HG02970 (cell line): ENCODE results near the gene BCAM.
A peak's percentile ranks its signal among the peaks of the same experiment; 100 is the strongest.
"Not testable (repeated sequence)": the region's sequence is repeated elsewhere in the genome, so short reads cannot be mapped to it uniquely, and the experiment has no call there.

ENCODE experiments used
- ATAC-seq: cut with Tn5 transposase; IDR thresholded peaks from one replicate; pipeline ENCODE4 v1.9.1; 2021; ENCODE audit warnings: mild to moderate bottlenecking, moderate library complexity, moderate number of reproducible peaks; ENCODE audit not compliant: unreplicated experiment, low FRiP score

BCAM gene

DNA sequence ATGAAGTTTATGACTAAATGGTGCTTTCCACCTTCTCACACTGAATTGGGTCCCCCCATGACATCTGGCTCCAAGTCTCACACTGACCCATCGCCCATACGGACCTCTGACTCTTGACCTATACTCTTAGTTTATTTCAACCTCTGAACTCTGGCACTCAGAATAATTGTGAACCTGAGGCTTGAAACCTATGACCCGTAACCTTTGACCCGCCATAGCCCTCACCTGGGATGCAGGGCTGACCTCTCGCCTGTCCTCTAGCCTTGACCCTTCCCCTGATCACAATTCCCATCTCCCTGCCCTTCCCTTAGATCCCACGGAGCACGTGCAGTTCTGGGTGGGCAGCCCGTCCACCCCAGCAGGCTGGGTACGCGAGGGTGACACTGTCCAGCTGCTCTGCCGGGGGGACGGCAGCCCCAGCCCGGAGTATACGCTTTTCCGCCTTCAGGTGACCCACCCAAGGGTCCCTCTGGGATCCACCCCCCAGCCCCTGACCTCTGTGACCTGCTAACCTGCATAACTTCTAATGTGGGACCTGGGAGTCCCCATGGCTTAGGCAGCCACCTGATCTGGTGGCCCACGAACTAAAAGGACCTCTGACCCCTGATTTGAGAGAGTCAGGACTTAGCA lies 5.1 kb downstream of the BCAM start:
- ATAC-seq: no peak

DNA sequence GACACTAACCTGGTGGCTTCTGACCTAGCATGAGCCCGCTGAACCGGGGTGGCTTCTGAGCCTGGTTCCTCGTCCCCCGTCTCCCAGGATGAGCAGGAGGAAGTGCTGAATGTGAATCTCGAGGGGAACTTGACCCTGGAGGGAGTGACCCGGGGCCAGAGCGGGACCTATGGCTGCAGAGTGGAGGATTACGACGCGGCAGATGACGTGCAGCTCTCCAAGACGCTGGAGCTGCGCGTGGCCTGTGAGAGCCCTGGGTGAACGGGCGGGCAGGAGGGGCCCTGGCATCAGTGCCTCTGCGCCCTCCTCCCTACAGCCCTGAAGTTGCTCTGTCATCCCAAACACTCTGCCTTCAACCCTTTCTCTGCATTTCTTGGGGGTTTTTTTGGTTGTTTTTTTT lies 5.6 kb downstream of the BCAM start:
- no peak for ATAC-seq

DNA sequence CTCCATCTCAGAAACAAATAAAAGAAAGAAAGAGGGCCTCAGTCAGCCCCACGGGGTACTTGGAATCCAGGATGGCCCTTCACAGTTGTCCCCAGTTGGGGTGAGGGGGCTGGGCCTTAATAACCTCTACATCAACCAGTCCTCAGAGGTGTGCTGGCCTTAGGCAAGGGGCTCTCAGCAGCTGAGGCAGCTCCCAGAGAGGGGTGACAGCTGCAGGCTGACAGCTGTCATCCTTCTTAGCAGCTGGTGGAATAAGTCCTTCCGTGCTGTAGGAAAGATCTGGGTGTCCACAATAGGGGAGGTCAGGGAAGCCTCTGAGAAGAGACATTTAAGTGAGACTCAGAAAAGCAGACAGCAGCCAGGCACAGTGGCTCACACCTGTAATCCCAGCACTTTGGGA lies 7.4 kb downstream of the BCAM start:
- no peak for ATAC-seq

DNA sequence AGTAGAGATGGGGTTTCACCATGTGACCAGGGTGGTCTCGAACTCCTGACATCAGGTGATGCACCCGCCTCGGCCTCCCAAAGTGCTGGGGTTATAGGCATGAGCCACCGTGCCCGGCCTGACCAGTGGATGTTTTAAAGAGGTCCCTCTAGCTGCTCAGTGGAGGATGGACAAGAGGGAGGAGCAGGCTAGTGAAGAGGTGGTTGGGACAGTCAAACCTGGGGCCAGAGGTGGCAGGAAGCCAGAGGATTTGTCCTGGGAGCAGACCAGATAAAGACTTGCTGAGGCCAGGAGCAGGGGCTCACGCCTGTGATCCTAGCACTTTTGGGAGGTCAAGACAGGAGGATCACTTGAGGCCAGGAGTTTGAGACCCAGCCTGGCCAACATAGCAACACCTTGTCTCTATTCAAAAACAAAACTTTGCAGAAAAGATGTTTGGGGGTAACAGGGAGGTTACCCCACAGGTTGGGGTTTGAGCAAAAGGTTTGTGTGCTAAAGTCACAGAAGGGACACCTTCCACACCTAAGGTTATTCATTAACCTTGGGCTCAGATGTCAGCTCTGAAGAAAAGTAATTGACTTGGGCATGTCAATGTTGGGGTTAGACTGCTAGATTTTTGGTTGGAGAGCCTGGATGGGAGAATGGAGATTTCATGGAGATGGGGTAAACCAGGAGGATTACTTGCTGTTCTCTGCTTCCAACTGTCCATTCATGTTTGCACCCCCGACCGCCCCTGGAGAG lies 9.0 kb downstream of the BCAM start:
- ATAC-seq: no peak

DNA sequence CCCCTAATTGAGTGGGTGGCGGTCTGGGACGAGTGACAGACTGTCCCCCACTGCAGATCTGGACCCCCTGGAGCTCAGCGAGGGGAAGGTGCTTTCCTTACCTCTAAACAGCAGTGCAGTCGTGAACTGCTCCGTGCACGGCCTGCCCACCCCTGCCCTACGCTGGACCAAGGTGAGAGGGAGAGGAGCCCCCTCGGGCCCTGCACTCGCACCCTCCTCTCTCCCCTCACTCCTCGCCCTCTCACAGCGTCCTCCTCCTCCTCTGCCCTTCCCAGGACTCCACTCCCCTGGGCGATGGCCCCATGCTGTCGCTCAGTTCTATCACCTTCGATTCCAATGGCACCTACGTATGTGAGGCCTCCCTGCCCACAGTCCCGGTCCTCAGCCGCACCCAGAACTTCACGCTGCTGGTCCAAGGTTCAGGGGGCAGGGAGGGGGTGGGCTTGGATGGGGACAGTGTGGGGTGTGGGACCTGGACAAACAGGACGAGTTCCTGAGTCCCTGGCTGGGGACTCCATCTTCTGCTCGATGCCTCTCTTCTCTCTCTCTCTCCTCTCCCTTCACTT lies 9.6 kb downstream of the BCAM start:
- no peak for ATAC-seq

DNA sequence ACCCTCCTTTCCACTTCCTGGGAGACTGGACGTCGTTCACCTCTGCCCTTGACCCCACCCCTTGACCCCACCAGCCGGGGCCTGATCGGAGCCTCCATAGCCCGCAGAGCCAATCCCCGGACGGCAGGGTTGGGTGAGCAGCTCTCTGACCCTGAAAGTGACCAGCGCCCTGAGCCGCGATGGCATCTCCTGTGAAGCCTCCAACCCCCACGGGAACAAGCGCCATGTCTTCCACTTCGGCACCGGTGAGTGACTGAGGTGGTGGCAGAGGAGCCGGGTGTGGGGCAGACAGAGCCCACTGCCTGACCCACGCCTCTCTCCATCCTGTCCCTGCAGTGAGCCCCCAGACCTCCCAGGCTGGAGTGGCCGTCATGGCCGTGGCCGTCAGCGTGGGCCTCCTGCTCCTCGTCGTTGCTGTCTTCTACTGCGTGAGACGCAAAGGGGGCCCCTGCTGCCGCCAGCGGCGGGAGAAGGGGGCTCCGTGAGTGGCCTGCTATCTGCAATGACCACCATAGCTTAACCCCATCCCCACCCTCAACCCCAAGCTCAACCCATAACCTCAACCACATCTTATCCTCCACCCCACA lies 10.4 kb downstream of the BCAM start:
- no peak for ATAC-seq

DNA sequence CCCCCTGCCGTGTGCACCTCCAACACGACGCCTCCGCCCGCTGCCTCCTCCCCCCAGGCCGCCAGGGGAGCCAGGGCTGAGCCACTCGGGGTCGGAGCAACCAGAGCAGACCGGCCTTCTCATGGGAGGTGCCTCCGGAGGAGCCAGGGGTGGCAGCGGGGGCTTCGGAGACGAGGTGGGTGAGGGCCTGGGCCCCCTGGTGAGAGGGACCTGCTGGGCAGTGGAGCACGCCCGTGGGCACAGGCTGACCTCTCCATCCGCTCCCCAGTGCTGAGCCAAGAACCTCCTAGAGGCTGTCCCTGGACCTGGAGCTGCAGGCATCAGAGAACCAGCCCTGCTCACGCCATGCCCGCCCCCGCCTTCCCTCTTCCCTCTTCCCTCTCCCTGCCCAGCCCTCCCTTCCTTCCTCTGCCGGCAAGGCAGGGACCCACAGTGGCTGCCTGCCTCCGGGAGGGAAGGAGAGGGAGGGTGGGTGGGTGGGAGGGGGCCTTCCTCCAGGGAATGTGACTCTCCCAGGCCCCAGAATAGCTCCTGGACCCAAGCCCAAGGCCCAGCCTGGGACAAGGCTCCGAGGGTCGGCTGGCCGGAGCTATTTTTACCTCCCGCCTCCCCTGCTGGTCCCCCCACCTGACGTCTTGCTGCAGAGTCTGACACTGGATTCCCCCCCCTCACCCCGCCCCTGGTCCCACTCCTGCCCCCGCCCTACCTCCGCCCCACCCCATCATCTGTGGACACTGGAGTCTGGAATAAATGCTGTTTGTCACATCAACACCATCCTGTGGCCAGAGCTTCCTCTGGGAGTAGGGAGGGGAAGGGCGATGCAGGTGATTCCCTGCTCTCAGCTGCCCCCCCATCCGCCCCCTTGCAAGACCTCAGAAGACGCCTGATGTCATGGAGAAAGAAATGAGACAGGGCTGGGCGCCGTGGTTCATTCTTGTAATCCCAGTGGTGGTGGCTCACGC lies 12.0 kb downstream of the BCAM start:
- ATAC-seq: no peak

DNA sequence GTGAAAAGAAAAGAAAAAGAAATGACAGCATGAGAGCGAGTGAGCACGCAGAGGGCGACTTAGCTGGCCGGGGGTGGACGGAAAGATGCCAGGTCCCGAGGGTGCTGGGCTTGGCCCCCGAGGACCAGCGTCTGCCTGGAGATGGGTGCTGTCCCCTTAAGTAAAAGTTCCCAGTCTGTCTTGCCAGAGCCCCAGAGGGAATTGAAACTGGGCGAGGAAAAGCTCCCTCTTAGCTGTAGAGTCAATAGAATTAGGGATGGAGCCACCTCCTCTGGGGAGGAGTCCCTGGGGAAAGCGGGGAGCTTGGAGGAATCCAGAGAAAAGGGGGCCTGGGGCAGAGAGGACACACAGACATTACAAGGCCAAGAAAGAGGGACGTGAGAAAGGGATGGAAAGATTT lies 13.3 kb downstream of the BCAM start:
- ATAC-seq: no peak

DNA sequence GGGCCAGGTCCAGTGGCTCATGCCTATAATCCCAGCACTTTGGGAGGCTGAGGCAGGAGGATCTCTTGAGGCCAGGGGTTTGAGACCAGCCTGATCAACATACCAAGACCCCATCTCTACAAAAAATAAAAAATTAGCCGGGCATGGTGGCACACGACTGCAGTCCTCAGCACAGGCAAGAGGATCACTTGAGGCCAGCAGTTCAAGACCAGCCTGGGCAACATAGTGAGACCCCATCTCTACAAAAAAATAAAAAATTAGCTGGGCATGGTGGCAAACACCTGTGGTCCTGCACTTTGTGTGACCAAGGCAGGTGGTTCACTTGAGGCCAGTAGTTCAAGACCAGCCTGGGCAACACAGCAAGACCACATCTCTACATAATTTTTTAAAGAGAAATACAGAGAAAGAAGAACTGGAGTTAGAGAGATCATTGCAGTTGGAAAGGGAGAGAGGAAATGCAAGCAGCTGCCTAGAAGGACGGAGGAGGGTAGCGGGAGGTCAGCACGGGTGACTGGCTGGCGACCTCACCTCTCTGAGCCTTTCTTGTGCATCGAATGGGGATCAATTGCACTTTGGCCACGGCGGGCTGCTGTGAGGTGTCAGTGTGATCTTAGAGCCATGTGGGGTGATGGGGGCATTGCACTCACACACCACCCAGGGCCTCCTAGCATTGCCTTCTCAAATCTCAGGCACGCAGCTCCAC lies 13.9 kb downstream of the BCAM start:
- no peak for ATAC-seq

DNA sequence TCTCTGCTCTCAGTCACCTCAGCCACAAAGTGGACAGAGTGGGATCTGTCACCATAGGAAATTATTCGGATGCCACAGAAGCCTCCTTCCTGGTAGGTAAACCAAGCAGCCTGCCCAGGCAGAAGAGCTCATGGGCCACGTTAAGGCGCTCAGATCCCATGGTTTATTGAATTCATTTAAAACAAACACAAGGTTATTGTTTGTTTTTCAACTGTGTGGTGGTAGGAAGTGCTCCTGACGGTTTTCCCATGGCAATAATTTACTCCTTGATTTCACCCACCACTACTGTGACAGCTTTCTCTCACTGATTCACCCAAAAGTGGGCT lies 14.4 kb downstream of the BCAM start:
- ATAC-seq: no peak

DNA sequence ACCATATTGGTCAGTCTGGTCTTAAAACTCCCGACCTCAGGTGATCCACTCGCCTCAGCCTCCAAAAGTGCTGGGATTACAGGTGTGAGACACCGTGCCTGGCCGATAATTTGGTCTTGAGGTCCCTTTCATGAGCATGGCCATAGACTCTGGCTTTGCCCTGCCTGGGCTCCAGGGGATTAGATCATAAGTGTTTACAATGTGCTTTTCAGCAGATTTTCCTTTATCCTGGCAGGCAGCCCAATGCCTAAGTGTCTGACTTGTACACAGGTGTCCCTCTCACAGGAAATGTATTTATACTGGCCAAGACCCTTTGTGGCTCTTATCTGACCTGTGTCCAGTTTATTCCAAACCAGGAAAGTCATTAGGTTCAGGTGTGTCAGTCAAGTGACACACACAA lies 15.9 kb downstream of the BCAM start:
- no peak for ATAC-seq

DNA sequence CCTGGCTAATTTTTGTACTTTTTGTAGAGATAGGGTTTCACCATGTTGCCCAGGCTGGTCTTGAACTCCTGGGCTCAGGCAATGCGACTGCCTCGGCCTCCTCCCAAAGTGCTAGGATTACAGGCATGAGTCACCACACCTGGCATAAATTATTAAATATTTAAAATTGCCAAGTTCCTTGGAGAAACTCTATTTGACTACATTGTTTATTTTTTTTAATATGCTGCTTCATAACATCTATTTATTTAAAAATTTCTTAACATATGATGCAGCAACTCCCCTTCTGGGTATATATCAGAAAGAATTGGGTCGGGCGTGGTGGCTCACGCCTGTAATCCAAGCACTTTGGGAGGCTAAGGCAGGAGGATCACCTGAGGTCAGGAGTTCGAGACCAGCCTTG lies 24.0 kb downstream of the BCAM start:
- ATAC-seq: not testable (repeated sequence)

DNA sequence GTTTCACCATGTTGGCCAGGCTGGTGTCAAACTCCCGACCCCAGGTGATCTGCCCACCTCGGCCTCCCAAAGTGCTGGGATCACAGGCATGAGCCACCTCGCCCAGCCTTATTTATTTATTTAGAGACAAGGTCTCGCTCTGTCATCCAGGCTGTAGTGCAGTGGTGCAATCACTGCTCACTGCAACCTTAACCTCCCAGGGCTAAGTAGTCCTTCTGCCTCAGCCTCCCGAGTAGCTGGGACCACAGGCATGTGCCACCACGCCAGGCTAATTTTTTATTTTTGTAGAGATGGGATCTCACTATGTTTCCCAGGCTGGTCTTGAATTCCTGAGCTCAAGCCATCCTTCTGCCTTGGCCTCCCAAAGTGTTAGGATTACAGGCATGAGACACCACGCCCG lies 25.5 kb downstream of the BCAM start:
- ATAC-seq: not testable (repeated sequence)

DNA sequence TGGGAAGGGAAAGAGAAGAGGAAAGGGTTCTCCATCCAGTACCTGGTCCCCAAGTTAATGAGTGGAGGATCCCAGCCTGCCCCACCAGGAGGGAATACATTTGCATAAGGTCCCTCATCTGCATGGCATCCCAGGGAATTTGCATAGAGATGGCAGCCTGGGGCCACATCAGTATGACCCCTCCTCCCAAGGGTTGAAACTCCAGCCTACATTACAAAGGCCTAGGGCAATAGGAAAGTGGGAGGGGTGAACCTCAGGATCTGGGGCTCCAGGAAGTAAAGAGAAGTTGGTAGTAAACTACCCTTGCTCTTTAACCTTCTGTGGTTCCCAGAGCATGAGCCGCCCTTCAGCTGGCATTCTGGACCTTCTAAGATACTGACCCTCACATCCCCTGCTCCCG lies 30.4 kb downstream of the BCAM start:
- no peak for ATAC-seq

DNA sequence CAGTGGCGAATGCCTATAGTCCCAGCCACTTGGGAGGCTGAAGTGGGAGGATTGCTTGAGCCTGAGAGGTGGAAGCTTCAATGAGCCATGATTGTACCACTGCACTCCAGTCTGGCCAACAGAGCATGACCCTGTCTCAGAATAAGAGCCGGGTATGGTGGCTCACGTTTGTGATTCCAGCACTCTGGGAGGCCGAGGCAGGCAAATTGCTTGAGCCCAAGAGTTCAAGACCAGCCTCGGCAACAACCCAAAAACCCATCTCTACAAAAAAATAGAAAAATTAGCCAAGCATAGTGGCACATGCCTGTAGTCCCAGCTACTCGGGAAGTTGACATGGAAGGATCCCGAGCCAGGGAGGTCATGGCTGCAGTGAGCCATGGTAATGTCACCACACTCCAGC lies 31.9 kb downstream of the BCAM start:
- ATAC-seq: no peak

DNA sequence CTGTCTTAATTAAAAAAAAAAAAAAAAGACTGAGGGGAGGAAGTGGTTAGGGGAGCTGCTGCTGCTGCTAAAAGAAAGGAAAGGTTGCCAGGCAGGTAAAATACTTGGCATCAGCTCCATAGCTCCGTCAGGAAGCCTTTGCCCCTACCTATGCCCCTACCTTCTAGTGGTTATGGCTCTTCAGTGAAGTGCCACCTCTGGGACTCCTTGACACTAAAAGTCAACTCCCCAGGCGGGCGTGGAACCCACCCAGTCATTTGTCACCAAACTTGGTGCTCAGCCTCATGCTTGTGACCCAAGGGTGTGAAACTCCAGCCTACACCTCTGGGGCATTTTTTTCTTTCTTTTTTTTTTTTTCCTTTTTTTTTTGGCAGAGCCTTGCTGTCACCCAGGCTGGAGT lies 32.3 kb downstream of the BCAM start:
- no peak for ATAC-seq

DNA sequence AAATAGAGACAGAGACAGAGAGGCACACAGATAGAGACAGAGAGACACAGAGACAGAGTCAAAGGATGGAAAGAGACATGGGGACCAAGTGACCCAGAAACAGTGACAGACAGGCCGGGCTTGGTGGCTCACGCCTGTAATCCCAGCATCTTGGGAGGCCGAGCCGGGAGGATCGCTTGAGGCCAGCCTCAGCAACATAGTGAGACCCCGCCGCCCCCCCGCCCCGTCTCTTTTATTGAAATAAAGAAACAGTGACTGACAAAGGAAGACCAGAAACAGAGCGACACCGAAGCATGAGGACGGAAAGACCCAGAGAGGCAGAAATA lies 36.3 kb downstream of the BCAM start:
- no peak for ATAC-seq

DNA sequence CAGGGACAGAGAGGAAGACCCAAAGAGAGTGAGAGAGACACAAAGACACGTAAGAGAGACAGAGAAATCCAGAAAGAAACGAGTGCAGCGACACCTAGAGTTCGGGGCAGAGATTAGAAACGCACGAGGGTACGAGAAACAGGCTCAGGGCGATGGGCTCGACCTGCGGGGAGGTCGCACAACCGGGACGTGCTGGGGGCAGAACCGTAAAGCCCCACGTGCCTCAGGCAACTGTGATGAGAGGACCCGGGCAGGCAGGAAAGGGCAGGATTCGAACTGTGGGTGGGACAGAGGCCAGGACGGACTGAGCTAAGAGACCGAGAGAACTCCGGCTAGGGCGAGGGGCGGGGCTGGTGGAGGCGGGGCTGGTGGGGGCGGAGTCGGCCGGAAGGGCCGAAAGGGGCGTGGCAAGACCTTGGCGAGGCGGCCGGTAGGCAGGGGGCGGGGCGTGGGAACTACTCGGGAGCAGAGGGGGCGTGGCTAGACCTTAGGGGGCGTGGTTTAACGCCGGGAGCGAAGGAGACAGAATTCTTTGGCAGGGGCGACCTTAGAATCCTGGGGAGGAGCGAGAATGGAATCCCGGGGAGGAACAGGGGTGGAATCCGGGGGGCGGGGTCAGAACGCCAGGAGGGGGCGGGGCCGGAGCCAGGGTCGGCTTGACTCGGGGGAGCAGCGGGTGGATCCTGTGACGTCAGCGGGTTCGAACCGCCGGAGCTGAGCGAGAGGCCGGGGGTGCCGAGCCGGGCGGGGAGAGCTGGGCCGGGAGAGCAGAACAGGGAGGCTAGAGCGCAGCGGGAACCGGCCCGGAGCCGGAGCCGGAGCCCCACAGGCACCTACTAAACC lies 36.9 kb downstream of the BCAM start, which contains the start of gene NECTIN2:
TSS of gene NECTIN2 (plus strand) at position 686 of the 843 bp plus-strand sequence. CDS start 229 bp downstream, outside the sequence.
- peak; percentile 44 for ATAC-seq

DNA sequence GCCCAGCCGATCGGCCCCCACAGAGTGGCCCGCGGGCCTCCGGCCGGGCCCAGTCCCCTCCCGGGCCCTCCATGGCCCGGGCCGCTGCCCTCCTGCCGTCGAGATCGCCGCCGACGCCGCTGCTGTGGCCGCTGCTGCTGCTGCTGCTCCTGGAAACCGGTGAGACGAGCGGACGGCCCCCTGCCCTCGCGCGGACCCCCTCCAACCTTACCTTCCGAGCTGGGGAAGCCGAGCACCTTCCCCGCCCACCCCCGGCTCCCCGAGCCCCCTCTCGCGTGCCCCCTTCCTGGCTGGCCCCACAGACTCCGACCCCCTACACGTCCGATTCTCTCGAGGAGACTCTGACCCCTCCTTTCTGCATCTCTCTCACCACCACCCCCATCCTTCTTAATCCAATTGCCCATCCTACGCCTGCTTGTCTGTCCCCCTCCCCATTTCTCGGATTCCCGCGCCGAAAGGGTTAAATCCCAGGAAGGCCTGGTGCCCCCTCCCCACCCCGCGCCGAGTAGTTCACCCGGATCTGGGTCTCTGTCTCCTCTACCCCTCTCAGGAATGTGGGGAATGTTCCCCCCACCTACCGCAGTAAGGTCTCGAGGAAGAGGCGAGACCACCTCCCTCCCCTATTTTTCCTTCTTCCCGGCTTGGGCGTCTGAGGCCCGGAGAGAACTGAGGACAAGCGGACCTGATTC lies 37.7 kb downstream of the BCAM start:
- no peak for ATAC-seq
